ENCODE results near the gene HDAC11.

Gene HDAC11

GRCh38 chr3:13540297-13540995 is 60.3 kb downstream of the HDAC11 start:
- no peak for TF ChIP-seq CTCF (IDR thresholded peaks at IDR 0.05; ENCODE audit: insufficient read depth, low read depth, low read length, missing control alignments)
- DNase-seq (ENCODE audit: low read depth): no peak

GRCh38 chr3:13541691-13542090 is 61.6 kb downstream of the HDAC11 start:
- no peak for TF ChIP-seq CTCF (IDR thresholded peaks at IDR 0.05; ENCODE audit: insufficient read depth, low read depth, low read length, missing control alignments)
- no peak overlapping the region for H3K4me3 ChIP-seq (ENCODE audit: low read length)
- no peak for DNase-seq (ENCODE audit: low read depth)

More at GRCh38 chr3:13540297-13540995, 60.3 kb downstream of the HDAC11 start:
- H3K4me3 ChIP-seq (ENCODE audit: low read length): no peak overlapping the region

GRCh38 chr3:13542142-13542541 is 62.0 kb downstream of the HDAC11 start:
- no peak for TF ChIP-seq CTCF (IDR thresholded peaks at IDR 0.05; ENCODE audit: insufficient read depth, low read depth, low read length, missing control alignments)
- no peak overlapping the region for H3K4me3 ChIP-seq (ENCODE audit: low read length)
- no peak for DNase-seq (ENCODE audit: low read depth)

GRCh38 chr3:13543253-13543652 is 63.1 kb downstream of the HDAC11 start:
- no peak overlapping the region for H3K4me3 ChIP-seq (ENCODE audit: low read length)
- peak; percentile 74 for DNase-seq (ENCODE audit: low read depth)
- TF ChIP-seq CTCF (IDR thresholded peaks at IDR 0.05; ENCODE audit: insufficient read depth, low read depth, low read length, missing control alignments): no peak

GRCh38 chr3:13544293-13544831 is 64.3 kb downstream of the HDAC11 start:
- TF ChIP-seq CTCF (IDR thresholded peaks at IDR 0.05; ENCODE audit: insufficient read depth, low read depth, low read length, missing control alignments): no peak
- peak; percentile 76 for DNase-seq (ENCODE audit: low read depth)

GRCh38 chr3:13544951-13545651 is 65.0 kb downstream of the HDAC11 start:
- no peak overlapping the region for H3K4me3 ChIP-seq (ENCODE audit: low read length)
- DNase-seq (ENCODE audit: low read depth): no peak
- TF ChIP-seq CTCF (IDR thresholded peaks at IDR 0.05; ENCODE audit: insufficient read depth, low read depth, low read length, missing control alignments): no peak

More at GRCh38 chr3:13544293-13544831, 64.3 kb downstream of the HDAC11 start:
- H3K4me3 ChIP-seq (ENCODE audit: low read length): no peak overlapping the region

Data from epithelial cell of esophagus (primary cell).